Activated CD4-positive, alpha-beta T cell treated with anti-CD3 and anti-CD28 coated beads, Interleukin-10, Interleukin-2, amounts not matched to agents 100 ng/mL and 50 ng/mL, durations not matched to agents 16 hours and 8 hours (primary cell): ENCODE results near the gene STX11.
"Not testable (repeated sequence)": the region's sequence is repeated elsewhere in the genome, so short reads cannot be mapped to it uniquely, and the experiment has no call there.

Experiments used
- DNase-seq: peaks from one replicate; pipeline ENCODE4 v3.0.0-alpha.2; 2020

STX11 gene

GRCh38 chr6:144149894-144150709 lies at the start of gene STX11:
Gene STX11, plus strand, starts transcription at chr6:144150517. Its CDS starts 36,111 bp downstream, at chr6:144186628.
- peak; percentile 90 for DNase-seq

GRCh38 chr6:144103026-144103563 lies 47.2 kb upstream of the STX11 start:
- DNase-seq = no peak

GRCh38 chr6:144104488-144104887 lies 45.8 kb upstream of the STX11 start:
- no peak for DNase-seq

- DNase-seq = peak; percentile 81
Observed at GRCh38 chr6:144104898-144105487, 45.3 kb upstream of the STX11 start.

GRCh38 chr6:144106206-144106605 lies 44.1 kb upstream of the STX11 start:
- DNase-seq = no peak

- no peak for DNase-seq
Observed at GRCh38 chr6:144110210-144110609, 40.1 kb upstream of the STX11 start.

GRCh38 chr6:144113366-144113765 lies 37.0 kb upstream of the STX11 start:
- no peak for DNase-seq

- no peak for DNase-seq
Observed at GRCh38 chr6:144115219-144115618, 35.1 kb upstream of the STX11 start.

- no peak for DNase-seq
Observed at GRCh38 chr6:144119376-144119775, 30.9 kb upstream of the STX11 start.

- DNase-seq = no peak
Observed at GRCh38 chr6:144122861-144123260, 27.5 kb upstream of the STX11 start.

GRCh38 chr6:144123421-144123820 lies 26.9 kb upstream of the STX11 start:
- no peak for DNase-seq

GRCh38 chr6:144123836-144124235 lies 26.5 kb upstream of the STX11 start:
- no peak for DNase-seq

- DNase-seq = no peak
Observed at GRCh38 chr6:144127097-144127496, 23.2 kb upstream of the STX11 start.

- DNase-seq = no peak
Observed at GRCh38 chr6:144129469-144129868, 20.8 kb upstream of the STX11 start.

- DNase-seq = peak; percentile 86
Observed at GRCh38 chr6:144131248-144131709, 19.0 kb upstream of the STX11 start.

GRCh38 chr6:144132167-144132690 lies 18.1 kb upstream of the STX11 start:
- not testable (repeated sequence) for DNase-seq

GRCh38 chr6:144133225-144133821 lies 17.0 kb upstream of the STX11 start:
- DNase-seq = no peak

- DNase-seq = no peak
Observed at GRCh38 chr6:144134176-144134575, 16.1 kb upstream of the STX11 start.

GRCh38 chr6:144134737-144135136 lies 15.6 kb upstream of the STX11 start:
- no peak for DNase-seq

GRCh38 chr6:144138542-144138941 lies 11.8 kb upstream of the STX11 start:
- DNase-seq = no peak

GRCh38 chr6:144139817-144140216 lies 10.5 kb upstream of the STX11 start:
- no peak for DNase-seq

GRCh38 chr6:144140867-144141266 lies 9.4 kb upstream of the STX11 start:
- peak; percentile 25 for DNase-seq

- DNase-seq = no peak
Observed at GRCh38 chr6:144141470-144141869, 8.8 kb upstream of the STX11 start.
